ENCODE results near the gene DCDC2. TPM values are rescaled to one million over a fixed set of nuclear protein-coding genes. Genes with fewer than 3 reads are reported as not detected.
"Not testable (repeated sequence)": the region's sequence is repeated elsewhere in the genome, so short reads cannot be mapped to it uniquely, and the experiment has no call there.

Gene DCDC2
- polyA plus RNA-seq, 1 experiment, result not detected

GRCh38 chr6:24148154-24148570 lies 209.7 kb downstream of the DCDC2 start:
- ChIA-PET POLR2A (no interaction called here), CTCF (interaction anchor here (0.9 kb wide), 1 partner anchor 18 kb away, joined by 3 read pairs; no protein-coding TSS in a partner anchor)
- Histone ChIP-seq H3K27me3 (ENCODE audit: control insufficient read depth, insufficient read depth, low read length) (no peaks in the 10 kb centered on the region), H3K4me3 (ENCODE audit: low read depth, low read length) (no peak overlapping the region), H3K36me3 (ENCODE audit: control insufficient read depth, insufficient read depth, low read length) (no peaks in the 10 kb centered on the region)
- no peak for TF ChIP-seq CTCF (IDR thresholded peaks at IDR 0.05; ENCODE audit: insufficient read depth, low read depth, low read length)
- no peak for DNase-seq (ENCODE audit: low read depth)

- no peak for TF ChIP-seq CTCF (IDR thresholded peaks at IDR 0.05; ENCODE audit: insufficient read depth, low read depth, low read length)
- DNase-seq (ENCODE audit: low read depth), result no peak
- Histone ChIP-seq H3K36me3 (ENCODE audit: control insufficient read depth, insufficient read depth, low read length) (no peaks in the 10 kb centered on the region), H3K27me3 (ENCODE audit: control insufficient read depth, insufficient read depth, low read length) (no peaks in the 10 kb centered on the region), H3K4me3 (ENCODE audit: low read depth, low read length) (no peak overlapping the region)
- ChIA-PET CTCF (interaction anchor here (0.9 kb wide), 1 partner anchor 17 kb away, joined by 3 read pairs; no protein-coding TSS in a partner anchor), POLR2A (no interaction called here)
These were observed 210.2 kb downstream of the DCDC2 start for GRCh38 chr6:24147511-24148153.

- CTCF ChIA-PET, result no interaction called here
- no peak for DNase-seq (ENCODE audit: low read depth)
These were observed 211.0 kb downstream of the DCDC2 start for GRCh38 chr6:24146871-24147270.

GRCh38 chr6:24145690-24146131 lies 212.1 kb downstream of the DCDC2 start:
- no peak for DNase-seq (ENCODE audit: low read depth)
- ChIA-PET CTCF (no interaction called here), POLR2A (no interaction called here)
- TF ChIP-seq CTCF (IDR thresholded peaks at IDR 0.05; ENCODE audit: insufficient read depth, low read depth, low read length), result no peak
- H3K4me3 ChIP-seq (ENCODE audit: low read depth, low read length), result no peak overlapping the region
- H3K36me3 ChIP-seq (ENCODE audit: control insufficient read depth, insufficient read depth, low read length), result no peaks in the 10 kb centered on the region
- H3K27me3 ChIP-seq (ENCODE audit: control insufficient read depth, insufficient read depth, low read length), result no peaks in the 10 kb centered on the region

More at GRCh38 chr6:24146871-24147270, 211.0 kb downstream of the DCDC2 start:
- POLR2A ChIA-PET, result no interaction called here
- Histone ChIP-seq H3K27me3 (ENCODE audit: control insufficient read depth, insufficient read depth, low read length) (no peaks in the 10 kb centered on the region), H3K4me3 (ENCODE audit: low read depth, low read length) (no peak overlapping the region), H3K36me3 (ENCODE audit: control insufficient read depth, insufficient read depth, low read length) (no peaks in the 10 kb centered on the region)
- TF ChIP-seq CTCF (IDR thresholded peaks at IDR 0.05; ENCODE audit: insufficient read depth, low read depth, low read length), result no peak

GRCh38 chr6:24142733-24143132 lies 215.1 kb downstream of the DCDC2 start:
- DNase-seq (ENCODE audit: low read depth); H3K36me3 ChIP-seq (ENCODE audit: control insufficient read depth, insufficient read depth, low read length); POLR2A ChIA-PET; H3K27me3 ChIP-seq (ENCODE audit: control insufficient read depth, insufficient read depth, low read length); CTCF ChIA-PET; H3K4me3 ChIP-seq (ENCODE audit: low read depth, low read length): not testable (repeated sequence)

GRCh38 chr6:24140591-24140990 lies 217.3 kb downstream of the DCDC2 start:
- Histone ChIP-seq H3K36me3 (ENCODE audit: control insufficient read depth, insufficient read depth, low read length) (no peaks in the 10 kb centered on the region), H3K27me3 (ENCODE audit: control insufficient read depth, insufficient read depth, low read length) (no peaks in the 10 kb centered on the region), H3K4me3 (ENCODE audit: low read depth, low read length) (no peak overlapping the region)
- ChIA-PET CTCF (no interaction called here), POLR2A (no interaction called here)
- TF ChIP-seq CTCF (IDR thresholded peaks at IDR 0.05; ENCODE audit: insufficient read depth, low read depth, low read length), result no peak
- DNase-seq (ENCODE audit: low read depth), result no peak

All from BJ (cell line).